Activated CD8-positive, alpha-beta memory T cell treated with anti-CD3 and anti-CD28 coated beads, Interleukin-2, amount 50 U/mL, for 4 hours (primary cell): Measurements from ENCODE around the gene MCM3.

Source experiments
- DNase-seq: peaks from one replicate; pipeline ENCODE4 v3.0.0-alpha.2; 2020

The MCM3 gene

DNA sequence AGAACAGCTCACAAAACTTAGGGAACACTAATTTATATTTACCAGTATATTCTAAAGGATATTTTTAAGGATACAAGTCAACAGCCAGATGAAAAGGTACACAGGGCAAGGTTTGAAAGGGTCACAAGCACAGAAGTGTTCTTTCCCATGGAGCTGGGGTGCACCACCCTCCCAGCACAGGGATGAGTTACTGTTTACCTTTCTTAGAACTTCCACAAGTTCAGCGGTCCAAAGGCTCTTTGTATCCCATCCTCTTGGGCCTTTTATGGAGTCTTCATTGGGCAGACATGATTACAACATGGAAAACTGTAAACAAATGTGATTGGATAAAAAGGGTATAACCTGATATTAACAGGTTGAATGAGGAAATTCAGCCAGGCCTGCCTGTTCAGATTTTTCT lies 39.1 kb downstream of the MCM3 start:
- no peak for DNase-seq

GRCh38 chr6:52244400-52244799 lies 40.1 kb downstream of the MCM3 start, which contains the start of gene IL17F:
Gene IL17F (minus strand): TSS chr6:52244500. CDS start chr6:52244429, 71 bp downstream.
- no peak for DNase-seq

DNA sequence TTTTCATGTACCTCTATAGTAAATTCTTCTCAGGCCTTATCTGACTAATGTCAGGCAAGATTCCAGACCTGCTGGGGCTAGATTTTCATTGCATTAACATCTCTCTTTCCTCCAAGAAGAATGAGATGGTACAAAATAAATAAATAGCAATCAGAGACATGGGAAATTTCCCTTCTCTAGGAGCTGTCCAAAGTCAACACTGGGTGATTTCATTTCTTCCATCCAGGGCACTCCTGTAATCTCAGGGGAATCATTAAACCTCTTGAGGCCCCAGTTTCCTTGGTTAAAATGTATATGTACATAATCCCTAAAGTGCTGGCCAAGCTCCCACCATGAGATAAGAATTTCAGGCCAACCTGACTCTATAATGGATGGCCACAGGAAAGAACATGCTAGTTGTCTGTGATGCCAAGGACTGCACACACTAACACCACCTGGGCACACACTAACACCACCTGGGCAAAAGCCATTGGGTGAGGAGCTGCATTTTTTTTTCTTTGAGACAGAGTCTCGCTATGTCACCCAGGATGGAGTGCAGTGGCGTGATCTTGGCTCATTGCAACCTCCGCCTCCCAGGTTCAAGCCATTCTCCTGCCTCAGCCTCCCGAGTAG lies 41.2 kb downstream of the MCM3 start:
- DNase-seq, result no peak

DNA sequence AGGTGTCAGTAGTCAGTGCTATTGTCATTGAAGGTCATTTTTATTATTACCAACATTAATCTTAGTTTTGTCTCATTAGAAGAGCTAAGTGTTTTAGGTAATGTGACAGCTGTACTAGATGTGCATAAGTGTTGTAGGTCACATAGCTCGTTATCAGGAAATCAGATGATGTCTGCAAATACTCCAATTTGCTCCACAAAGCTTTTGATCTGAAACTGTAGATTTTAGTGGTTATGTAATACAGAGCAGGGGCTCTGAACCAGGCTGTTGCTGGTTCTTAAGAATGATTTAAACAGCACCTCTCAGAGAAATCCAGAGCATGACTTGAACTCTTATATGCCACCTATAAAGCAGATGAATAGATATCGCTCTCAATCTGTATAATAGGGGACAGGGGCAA lies 42.7 kb downstream of the MCM3 start:
- DNase-seq, result no peak

GRCh38 chr6:52233975-52234823 lies 50.3 kb downstream of the MCM3 start:
- DNase-seq, result no peak

GRCh38 chr6:52233005-52233404 lies 51.5 kb downstream of the MCM3 start:
- DNase-seq, result no peak

DNA sequence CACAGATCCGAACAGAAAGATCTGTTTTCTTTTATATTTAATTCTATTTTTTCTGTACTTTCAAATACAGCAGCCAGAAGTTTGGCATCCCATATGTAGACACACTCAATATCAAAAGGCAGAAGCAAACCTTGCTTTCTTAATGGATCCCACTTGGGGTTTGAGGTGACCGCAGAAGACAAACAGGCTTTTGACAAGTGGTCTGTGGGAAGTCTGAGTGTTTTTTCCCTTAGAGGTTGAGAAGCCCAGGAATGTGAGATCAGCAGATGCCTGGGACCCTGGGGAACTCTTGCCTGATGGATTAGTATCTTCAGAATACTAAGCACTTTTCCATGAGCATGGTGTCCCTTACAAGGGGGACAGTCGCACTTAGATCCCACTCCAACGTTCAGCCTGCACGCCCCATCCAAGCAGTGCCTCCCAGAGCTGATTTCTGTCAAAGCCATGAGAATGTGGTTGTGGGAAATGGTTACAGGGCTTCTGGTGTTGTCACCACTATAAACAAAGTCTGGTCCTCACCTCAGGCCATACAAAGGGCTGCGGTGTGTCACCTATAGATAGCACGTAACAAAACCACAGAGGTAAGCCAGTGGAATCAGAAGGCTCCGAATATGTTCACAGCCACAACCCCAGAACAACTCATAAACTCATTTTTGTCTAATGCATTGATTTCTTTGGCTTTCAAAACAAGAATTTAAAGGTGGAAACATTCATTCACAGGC lies 53.0 kb downstream of the MCM3 start:
- no peak for DNase-seq

GRCh38 chr6:52230685-52231084 lies 53.9 kb downstream of the MCM3 start:
- no peak for DNase-seq

GRCh38 chr6:52227495-52227894 lies 57.0 kb downstream of the MCM3 start:
- DNase-seq, result no peak

- no peak for DNase-seq
These were observed 63.2 kb downstream of the MCM3 start for GRCh38 chr6:52221302-52221701.

GRCh38 chr6:52217761-52218160 lies 66.8 kb downstream of the MCM3 start:
- no peak for DNase-seq

DNA sequence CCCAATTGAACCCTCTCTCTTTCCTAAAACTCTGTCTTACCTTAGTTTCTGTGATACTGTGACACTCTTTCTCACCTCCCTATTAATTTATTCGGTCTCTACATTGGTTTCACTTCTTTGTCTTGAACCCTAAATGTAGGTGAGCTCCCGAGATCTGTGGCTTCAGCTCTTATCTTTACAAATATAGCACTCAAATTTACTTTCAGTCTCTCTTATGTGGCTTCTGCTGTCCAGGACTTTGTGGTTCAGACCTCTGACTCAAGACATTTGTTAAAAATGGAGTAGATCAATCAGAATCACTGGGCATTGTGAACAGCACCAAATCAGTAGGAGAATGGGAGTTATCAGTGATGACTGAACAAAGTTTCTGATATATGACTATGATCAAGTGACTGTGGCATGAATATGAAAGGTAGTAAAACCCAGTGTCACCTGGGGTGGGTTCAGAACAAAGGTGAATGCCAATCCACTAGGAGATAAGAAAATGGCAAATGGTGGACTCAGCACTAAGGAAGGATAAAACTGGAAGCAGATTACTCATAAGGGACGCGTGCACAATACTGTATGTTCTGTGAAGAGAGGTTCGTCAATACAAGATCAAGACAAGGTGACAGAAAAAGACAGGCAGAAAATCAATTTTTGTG lies 67.5 kb downstream of the MCM3 start:
- DNase-seq, result no peak

- DNase-seq, result no peak
These were observed 68.8 kb downstream of the MCM3 start for GRCh38 chr6:52215787-52216186.
